HCT116 (cell line): ENCODE data around the gene GIT1. TPM values are rescaled to one million over a fixed set of nuclear protein-coding genes. Genes with fewer than 3 reads are reported as not detected.

Source experiments
- ATAC-seq: fragments of 200-7000 bp; cut with Tn5 transposase; 2 replicates; pipeline ENCODE4 v1.9.1; 2020; ENCODE audit warnings: mild to moderate bottlenecking, moderate library complexity
- BruUV-seq: library from RNA; stranded (reverse); fragments of 400-500 nt; replicated peaks from 2 replicates; lab custom pipeline; 2021; lab: Mats Ljungman, UMichigan
- CTCF ChIA-PET: fragments of 300-600 bp; sonication (Branson Sonifier 250); formaldehyde crosslinking; loops from one replicate; lab custom pipeline; 2021; ENCODE audit warnings: antibody characterized with exemption; lab: Charles Lee
- POLR2A ChIA-PET: fragments of 300-600, 350-600 bp; sonication (Branson Sonifier 250); formaldehyde crosslinking; loops from one replicate; lab custom pipeline; 2021; ENCODE audit warnings: antibody characterized with exemption; lab: Charles Lee
- RAD21 ChIA-PET, 2 experiments: fragments of 300-600 bp; sonication (Branson Sonifier 250); formaldehyde crosslinking; loops; one replicate each; lab custom pipeline; 2023; ENCODE audit warnings: low total read pairs in 2 of 2; ENCODE audit not compliant: uncharacterized antibody in 2 of 2, unreplicated experiment in 2 of 2, low non-redundant PET in 1 of 2; lab: Charles Lee
- DNase-seq: peaks from one replicate; pipeline ENCODE4 v3.0.0-alpha.2; 2010; ENCODE audit warnings: low read depth, low spot score
- H2AFZ ChIP-seq: fragments of 200-600 bp; shearing (Covaris generic), sonication (generic); 2 replicates; pipeline ENCODE4 v1.6.1; 2017; ENCODE audit warnings: low read depth, mixed run types, mixed read lengths, antibody characterized with exemption, low read length; ENCODE audit not compliant: poor library complexity, severe bottlenecking
- H3K27ac ChIP-seq: 2 replicates; pipeline ENCODE4 v1.5.1; 2012; ENCODE audit warnings: low read depth, low read length
- H3K27me3 ChIP-seq: fragments of 200-600 bp; sonication (generic); 2 replicates; pipeline ENCODE4 v1.6.1; 2016; ENCODE audit warnings: mixed run types, low read length, mixed read lengths; ENCODE audit not compliant: insufficient read depth
- H3K36me3 ChIP-seq, 2 experiments: fragments of 200-500 bp in 1 of 2; fragments of 200-600 bp in 1 of 2; sonication (Bioruptor generic) in 1 of 2; sonication (generic) in 1 of 2; 2 replicates each; pipeline versions ENCODE4 v1.5.1 to v1.6.1; 2014 to 2016; ENCODE audit warnings: low read length in 2 of 2, inconsistent platforms in 1 of 2, mixed read lengths in 1 of 2, mixed run types in 1 of 2; ENCODE audit not compliant: insufficient read depth in 2 of 2, control insufficient read depth in 1 of 2
- H3K4me1 ChIP-seq, 2 experiments: fragments of 200-600 bp in 1 of 2; sonication (generic) in 1 of 2; 2 replicates each; pipeline versions ENCODE4 v1.5.1 to v1.6.1; 2012 to 2017; ENCODE audit warnings: low read length in 2 of 2, inconsistent platforms in 1 of 2, mild to moderate bottlenecking in 1 of 2, mixed read lengths in 1 of 2, mixed run types in 1 of 2, moderate library complexity in 1 of 2; ENCODE audit not compliant: insufficient read depth in 2 of 2, control insufficient read depth in 1 of 2
- H3K4me2 ChIP-seq: fragments of 200-600 bp; sonication (generic); 2 replicates; pipeline ENCODE4 v1.6.1; 2017; ENCODE audit warnings: mixed run types, low read length, mixed read lengths
- H3K4me3 ChIP-seq, 2 experiments: fragments of 200-600 bp in 1 of 2; sonication (generic) in 1 of 2; replicated peaks in 1 of 2; 2 replicates each; pipeline ENCODE4 v1.5.1; 2011 to 2016; ENCODE audit warnings: low read length in 2 of 2, control low read depth in 1 of 2, low read depth in 1 of 2, mild to moderate bottlenecking in 1 of 2, mixed read lengths in 1 of 2, mixed run types in 1 of 2
- H3K79me2 ChIP-seq: fragments of 200-600 bp; sonication (generic); 2 replicates; pipeline ENCODE4 v1.6.1; 2017; ENCODE audit warnings: mild to moderate bottlenecking, mixed run types, low read length, moderate library complexity, mixed read lengths; ENCODE audit not compliant: insufficient read depth
- H3K9ac ChIP-seq: fragments of 200-600 bp; sonication (generic); 2 replicates; pipeline ENCODE4 v1.6.1; 2016; ENCODE audit warnings: low read length, mixed read lengths
- H3K9me2 ChIP-seq: fragments of 200-600 bp; sonication (generic), shearing (Covaris generic); 2 replicates; pipeline ENCODE4 v1.6.1; 2017; ENCODE audit warnings: mixed run types, mild to moderate bottlenecking, moderate library complexity; ENCODE audit not compliant: insufficient read depth
- H3K9me3 ChIP-seq, 2 experiments: fragments of 200-500 bp in 1 of 2; fragments of 200-600 bp in 1 of 2; sonication (Bioruptor generic) in 1 of 2; sonication (generic) in 1 of 2; 2 replicates each; pipeline ENCODE4 v1.6.1; 2014 to 2017; ENCODE audit warnings: low read length in 2 of 2, mixed read lengths in 2 of 2, inconsistent platforms in 1 of 2, low read depth in 1 of 2, mild to moderate bottlenecking in 1 of 2, mixed run types in 1 of 2, moderate library complexity in 1 of 2; ENCODE audit not compliant: control insufficient read depth in 1 of 2, insufficient read depth in 1 of 2
- H4K20me1 ChIP-seq: fragments of 200-600 bp; sonication (generic), shearing (Covaris generic); 2 replicates; pipeline ENCODE4 v1.6.1; 2017; ENCODE audit warnings: mixed run types, mild to moderate bottlenecking, moderate library complexity; ENCODE audit not compliant: insufficient read depth
- ATF3 ChIP-seq: IDR thresholded peaks from 2 replicates; pipeline ENCODE4 v1.6.1; 2012
- CBX3 ChIP-seq: IDR thresholded peaks from 2 replicates; pipeline ENCODE4 v1.6.1; 2012; ENCODE audit warnings: low read depth
- CEBPB ChIP-seq: IDR thresholded peaks from 2 replicates; pipeline ENCODE4 v1.6.1; 2012; ENCODE audit warnings: low read depth
- CTCF ChIP-seq, 3 experiments: fragments of 200-600 bp in 1 of 3; sonication (generic) in 1 of 3; IDR thresholded peaks in 2 of 3; conservative IDR thresholded peaks in 1 of 3; 2 replicates each; pipeline ENCODE4 v1.5.1; 2012 to 2017; ENCODE audit warnings: low read depth in 2 of 3, low read length in 2 of 3, antibody characterized with exemption in 1 of 3, borderline replicate concordance in 1 of 3, control low read depth in 1 of 3, mild to moderate bottlenecking in 1 of 3, mixed read lengths in 1 of 3, mixed run types in 1 of 3, moderate library complexity in 1 of 3; ENCODE audit not compliant: insufficient read depth in 1 of 3
- EGR1 ChIP-seq: IDR thresholded peaks from 2 replicates; pipeline ENCODE4 v1.6.1; 2012; ENCODE audit warnings: low read depth
- ELF1 ChIP-seq: IDR thresholded peaks from 2 replicates; pipeline ENCODE4 v1.6.1; 2012; ENCODE audit warnings: low read depth, borderline replicate concordance
- EZH2 ChIP-seq: fragments of 200-600 bp; sonication (generic); IDR thresholded peaks from 2 replicates; pipeline ENCODE4 v1.6.1; 2017; ENCODE audit warnings: antibody characterized with exemption, mixed run types
- EZH2phosphoT487 ChIP-seq: fragments of 200-600 bp; IDR thresholded peaks from 2 replicates; pipeline ENCODE4 v1.6.1; 2018; ENCODE audit warnings: antibody characterized with exemption, borderline replicate concordance
- FOSL1 ChIP-seq: IDR thresholded peaks from 2 replicates; pipeline ENCODE4 v1.6.1; 2012; ENCODE audit warnings: low read depth
- JUND ChIP-seq: IDR thresholded peaks from 2 replicates; pipeline ENCODE4 v1.6.1; 2012
- MAX ChIP-seq: IDR thresholded peaks from 2 replicates; pipeline ENCODE4 v1.6.1; 2012
- POLR2A ChIP-seq: IDR thresholded peaks from 2 replicates; pipeline ENCODE4 v1.7.0; 2011; ENCODE audit warnings: borderline replicate concordance; ENCODE audit not compliant: insufficient read depth, insufficient read length; ENCODE audit errors: extremely low read depth
- RAD21 ChIP-seq: IDR thresholded peaks from 2 replicates; pipeline ENCODE4 v1.6.1; 2012; ENCODE audit warnings: low read depth, mild to moderate bottlenecking
- REST ChIP-seq: IDR thresholded peaks from 2 replicates; pipeline ENCODE4 v1.6.1; 2012; ENCODE audit warnings: low read depth
- SIN3A ChIP-seq: IDR thresholded peaks from 2 replicates; pipeline ENCODE4 v1.6.1; 2012; ENCODE audit warnings: low read depth
- SP1 ChIP-seq: IDR thresholded peaks from 2 replicates; pipeline ENCODE4 v1.6.1; 2012; ENCODE audit warnings: low read depth
- SRF ChIP-seq: IDR thresholded peaks from 2 replicates; pipeline ENCODE4 v1.6.1; 2012; ENCODE audit warnings: low read depth
- TCF7L2 ChIP-seq: IDR thresholded peaks from 2 replicates; pipeline ENCODE4 v1.7.0; 2011; ENCODE audit warnings: borderline replicate concordance, inconsistent platforms; ENCODE audit not compliant: insufficient read depth, insufficient read length; ENCODE audit errors: extremely low read depth
- YY1 ChIP-seq: IDR thresholded peaks from 2 replicates; pipeline ENCODE4 v1.6.1; 2011; ENCODE audit warnings: low read length, low read depth, moderate library complexity, mild to moderate bottlenecking; ENCODE audit not compliant: insufficient replicate concordance; ENCODE audit errors: extremely low read depth
- ZFX ChIP-seq: fragments of 450-650 bp; IDR thresholded peaks from 2 replicates; pipeline ENCODE4 v1.6.1; 2017
- ZNF274 ChIP-seq: fragments of 200-500 bp; sonication (Bioruptor generic); IDR thresholded peaks from 2 replicates; pipeline ENCODE4 v1.6.1; 2014; ENCODE audit warnings: mild to moderate bottlenecking, low read depth, low read length, inconsistent platforms
- intact Hi-C: fragments of 100-400 bp; cut with micrococcal nuclease; formaldehyde crosslinking; loops from 2 replicates; pipeline ENCODE4 v1.10.0; 2022
- total RNA-seq: library from RNA; stranded (reverse); gene quantifications from one replicate; pipeline ENCODE4 v1.2.1, GENCODE V29; 2021; ENCODE audit not compliant: unreplicated experiment

The GIT1 gene
- total RNA-seq, 1 experiment from 2014 or later: 76.5 TPM

- ChIA-PET CTCF (interaction anchor here (0.6 to 3.4 kb wide), 23 partner anchors 7 to 1584 kb away, joined by 3 to 57 read pairs (median 4); partner anchors contain the start of genes ABHD15, CORO6, NUFIP2 and PHF12), POLR2A (interaction anchor here (0.7 to 1.0 kb wide), 2 partner anchors 24 to 221 kb away, joined by 3 read pairs; partner anchors contain the start of gene ABHD15), RAD21 (interaction anchor here in 1 of 2 experiments (1.1 kb wide), 1 partner anchor 9 kb away, joined by 3 read pairs; no protein-coding TSS in a partner anchor)
- H4K20me1 ChIP-seq: no peaks in the 10 kb centered on the region
- no TSS peak for BruUV-seq
- H3K9me3 ChIP-seq: no peaks in the 10 kb centered on the region
- peak overlapping the region; percentile 66 for H3K4me3 ChIP-seq
- intact Hi-C loops: loop anchor here (1.0 to 10.0 kb wide), 2 partner anchors 221 to 446 kb away; no protein-coding TSS in a partner anchor
- H3K79me2 ChIP-seq: peaks cover 55% of the 10 kb centered on the region
- H3K27ac ChIP-seq: peak overlapping the region; percentile 94
- H3K4me2 ChIP-seq: peak overlapping the region; percentile 91
- H3K9ac ChIP-seq: peak overlapping the region; percentile 84
- ATAC-seq (peak; percentile 21), DNase-seq (peak; percentile 48)
- H3K36me3 ChIP-seq: no peaks in the 10 kb centered on the region
- no peaks in the 10 kb centered on the region for H3K9me2 ChIP-seq
- no peaks in the 10 kb centered on the region for H3K27me3 ChIP-seq
- H3K4me1 ChIP-seq: peaks cover 36 to 67% of the 10 kb centered on the region in 2 experiments
- H2AFZ ChIP-seq: peak overlapping the region; percentile 74
- TF ChIP-seq REST: no peak
- TF ChIP-seq SIN3A: 0 out of 2 replicates have a peak, but pooled peaks have one; percentile 39
- no peak for TF ChIP-seq FOSL1
- no peak for TF ChIP-seq RAD21
- TF ChIP-seq YY1: no peak
- no peak for TF ChIP-seq CTCF (IDR thresholded peaks at IDR 0.05 in 2 of 3, conservative IDR thresholded peaks at IDR 0.05 in 1 of 3; ENCODE audit: borderline replicate concordance in 1 of 3, insufficient read depth in 1 of 3, low read depth in 2 of 3, low read length in 2 of 3)
- no peak for TF ChIP-seq CBX3
- TF ChIP-seq EGR1: peak; percentile 54; the same call in 1 of the 2 replicates
- TF ChIP-seq ZFX: no peak
- peak; percentile 64 for TF ChIP-seq POLR2A
- TF ChIP-seq JUND: no peak
- no peak for TF ChIP-seq SRF
- no peak for TF ChIP-seq EZH2
- TF ChIP-seq MAX: peak; percentile 98
- TF ChIP-seq EZH2phosphoT487: no peak
- TF ChIP-seq ZNF274: no peak
- no peak for TF ChIP-seq ATF3
- TF ChIP-seq TCF7L2: peak; percentile 30
- no peak for TF ChIP-seq ELF1
- TF ChIP-seq CEBPB: no peak
- no peak for TF ChIP-seq SP1
Measured at GRCh38 chr17:29591146-29591736, 1.8 kb upstream of the GIT1 start.
